ENCODE results near the gene FOXN3. TPM values are rescaled to one million over a fixed set of nuclear protein-coding genes. Genes with fewer than 3 reads are reported as not detected.
A peak's percentile ranks its signal among the peaks of the same experiment; 100 is the strongest.

Gene FOXN3
- total RNA-seq, 2 experiments from 2014 or later = 80.1 to 82.4 TPM

- no peak overlapping the region for H3K4me3 Mint-ChIP-seq
- peaks cover 1% of the 10 kb centered on the region for H3K9me3 Mint-ChIP-seq
- H3K4me1 Mint-ChIP-seq = peaks cover 34% of the 10 kb centered on the region
- H3K27me3 Mint-ChIP-seq = no peaks in the 10 kb centered on the region
- no peak for DNase-seq
- peaks cover 33% of the 10 kb centered on the region for H3K36me3 Mint-ChIP-seq
- no peak overlapping the region for H3K27ac Mint-ChIP-seq
These were observed 85.0 kb downstream of the FOXN3 start for GRCh38 chr14:89332031-89332430.

GRCh38 chr14:89331398-89331797, 85.6 kb downstream of the FOXN3 start:
- no peak overlapping the region for H3K4me3 Mint-ChIP-seq
- H3K27me3 Mint-ChIP-seq = no peaks in the 10 kb centered on the region
- peaks cover 1% of the 10 kb centered on the region for H3K9me3 Mint-ChIP-seq
- peaks cover 35% of the 10 kb centered on the region for H3K36me3 Mint-ChIP-seq
- H3K4me1 Mint-ChIP-seq = peaks cover 32% of the 10 kb centered on the region
- H3K27ac Mint-ChIP-seq = no peak overlapping the region
- no peak for DNase-seq

- H3K36me3 Mint-ChIP-seq = peaks cover 39% of the 10 kb centered on the region
- peaks cover 38% of the 10 kb centered on the region for H3K4me1 Mint-ChIP-seq
- no peak overlapping the region for H3K4me3 Mint-ChIP-seq
- no peak for DNase-seq
- peaks cover 1% of the 10 kb centered on the region for H3K9me3 Mint-ChIP-seq
- H3K27ac Mint-ChIP-seq = no peak overlapping the region
- no peaks in the 10 kb centered on the region for H3K27me3 Mint-ChIP-seq
These were observed 86.6 kb downstream of the FOXN3 start for GRCh38 chr14:89330236-89331002.

GRCh38 chr14:89327771-89328212, 89.2 kb downstream of the FOXN3 start:
- Mint-ChIP-seq H3K27ac (no peak overlapping the region), H3K36me3 (peaks cover 43% of the 10 kb centered on the region), H3K4me3 (no peak overlapping the region), H3K9me3 (no peaks in the 10 kb centered on the region), H3K4me1 (peaks cover 48% of the 10 kb centered on the region), H3K27me3 (no peaks in the 10 kb centered on the region)
- no peak for DNase-seq

GRCh38 chr14:89325959-89326358, 91.1 kb downstream of the FOXN3 start:
- no peaks in the 10 kb centered on the region for H3K27me3 Mint-ChIP-seq
- no peaks in the 10 kb centered on the region for H3K9me3 Mint-ChIP-seq
- DNase-seq = no peak
- H3K4me1 Mint-ChIP-seq = peaks cover 39% of the 10 kb centered on the region
- no peak overlapping the region for H3K27ac Mint-ChIP-seq
- H3K36me3 Mint-ChIP-seq = peaks cover 47% of the 10 kb centered on the region
- no peak overlapping the region for H3K4me3 Mint-ChIP-seq

- peaks cover 37% of the 10 kb centered on the region for H3K4me1 Mint-ChIP-seq
- no peak overlapping the region for H3K27ac Mint-ChIP-seq
- H3K4me3 Mint-ChIP-seq = peak overlapping the region; percentile 11
- no peaks in the 10 kb centered on the region for H3K9me3 Mint-ChIP-seq
- H3K36me3 Mint-ChIP-seq = peaks cover 51% of the 10 kb centered on the region
- no peaks in the 10 kb centered on the region for H3K27me3 Mint-ChIP-seq
- no peak for DNase-seq
These were observed 91.6 kb downstream of the FOXN3 start for GRCh38 chr14:89325299-89325883.

- Mint-ChIP-seq H3K27me3 (no peaks in the 10 kb centered on the region), H3K4me1 (peaks cover 31% of the 10 kb centered on the region), H3K27ac (peak overlapping the region; percentile 27), H3K4me3 (no peak overlapping the region), H3K36me3 (peaks cover 52% of the 10 kb centered on the region), H3K9me3 (peaks cover 4% of the 10 kb centered on the region)
- peak; percentile 10 for DNase-seq
These were observed 92.3 kb downstream of the FOXN3 start for GRCh38 chr14:89324501-89325298.

- peaks cover 61% of the 10 kb centered on the region for H3K36me3 Mint-ChIP-seq
- no peak for DNase-seq
- H3K4me3 Mint-ChIP-seq = no peak overlapping the region
- H3K27me3 Mint-ChIP-seq = no peaks in the 10 kb centered on the region
- peaks cover 35% of the 10 kb centered on the region for H3K4me1 Mint-ChIP-seq
- peaks cover 14% of the 10 kb centered on the region for H3K9me3 Mint-ChIP-seq
- H3K27ac Mint-ChIP-seq = peak overlapping the region; percentile 20
These were observed 96.5 kb downstream of the FOXN3 start for GRCh38 chr14:89320381-89321000.

GRCh38 chr14:89319687-89320086, 97.3 kb downstream of the FOXN3 start:
- Mint-ChIP-seq H3K27me3 (no peaks in the 10 kb centered on the region), H3K27ac (no peak overlapping the region), H3K4me1 (peaks cover 35% of the 10 kb centered on the region), H3K36me3 (peaks cover 64% of the 10 kb centered on the region), H3K4me3 (no peak overlapping the region), H3K9me3 (peaks cover 14% of the 10 kb centered on the region)
- no peak for DNase-seq

GRCh38 chr14:89317051-89317691, 99.9 kb downstream of the FOXN3 start:
- H3K4me3 Mint-ChIP-seq = no peak overlapping the region
- DNase-seq = no peak
- H3K4me1 Mint-ChIP-seq = peaks cover 39% of the 10 kb centered on the region
- peaks cover 68% of the 10 kb centered on the region for H3K36me3 Mint-ChIP-seq
- H3K27me3 Mint-ChIP-seq = no peaks in the 10 kb centered on the region
- peak overlapping the region; percentile 56 for H3K27ac Mint-ChIP-seq
- peaks cover 16% of the 10 kb centered on the region for H3K9me3 Mint-ChIP-seq

- no peak for DNase-seq
- Mint-ChIP-seq H3K4me1 (peaks cover 40% of the 10 kb centered on the region), H3K4me3 (peak overlapping the region; percentile 29), H3K36me3 (peaks cover 63% of the 10 kb centered on the region), H3K27ac (no peak overlapping the region), H3K9me3 (peaks cover 16% of the 10 kb centered on the region), H3K27me3 (no peaks in the 10 kb centered on the region)
These were observed 101.3 kb downstream of the FOXN3 start for GRCh38 chr14:89315493-89316470.

GRCh38 chr14:89314274-89314673, 102.8 kb downstream of the FOXN3 start:
- H3K27me3 Mint-ChIP-seq = no peaks in the 10 kb centered on the region
- H3K27ac Mint-ChIP-seq = peak overlapping the region; percentile 14
- peaks cover 48% of the 10 kb centered on the region for H3K4me1 Mint-ChIP-seq
- no peak overlapping the region for H3K4me3 Mint-ChIP-seq
- DNase-seq = no peak
- H3K36me3 Mint-ChIP-seq = peaks cover 48% of the 10 kb centered on the region
- H3K9me3 Mint-ChIP-seq = peaks cover 9% of the 10 kb centered on the region

GRCh38 chr14:89312932-89313331, 104.1 kb downstream of the FOXN3 start:
- Mint-ChIP-seq H3K4me3 (no peak overlapping the region), H3K4me1 (peaks cover 50% of the 10 kb centered on the region), H3K27ac (no peak overlapping the region), H3K9me3 (peaks cover 2% of the 10 kb centered on the region), H3K27me3 (no peaks in the 10 kb centered on the region), H3K36me3 (peaks cover 36% of the 10 kb centered on the region)
- no peak for DNase-seq
